ENCODE data around the gene SMAD2.

The SMAD2 gene

GRCh38 chr18:47946889-47947288, 16.4 kb upstream of the SMAD2 start:
- Mint-ChIP-seq H3K27me3 (peaks cover 10% of the 10 kb centered on the region), H3K4me1 (ENCODE audit: low read depth) (peaks cover 13% of the 10 kb centered on the region), H3K9me3 (peaks cover 7% of the 10 kb centered on the region), H3K4me3 (no peak overlapping the region), H3K36me3 (ENCODE audit: low read depth) (no peaks in the 10 kb centered on the region), H3K27ac (no peak overlapping the region)

GRCh38 chr18:47944972-47945852, 14.8 kb upstream of the SMAD2 start:
- Mint-ChIP-seq H3K4me1 (ENCODE audit: low read depth) (peaks cover 12% of the 10 kb centered on the region), H3K9me3 (peaks cover 7% of the 10 kb centered on the region), H3K4me3 (no peak overlapping the region), H3K36me3 (ENCODE audit: low read depth) (no peaks in the 10 kb centered on the region), H3K27me3 (peaks cover 10% of the 10 kb centered on the region), H3K27ac (no peak overlapping the region)

- Mint-ChIP-seq H3K36me3 (ENCODE audit: low read depth) (no peaks in the 10 kb centered on the region), H3K27ac (no peak overlapping the region), H3K4me1 (ENCODE audit: low read depth) (peaks cover 5% of the 10 kb centered on the region), H3K9me3 (no peaks in the 10 kb centered on the region), H3K27me3 (peaks cover under 1% of the 10 kb centered on the region), H3K4me3 (no peak overlapping the region)
These were observed 6.5 kb upstream of the SMAD2 start for GRCh38 chr18:47936952-47937351.

GRCh38 chr18:47935321-47936055, 5.0 kb upstream of the SMAD2 start:
- Mint-ChIP-seq H3K27ac (no peak overlapping the region), H3K36me3 (ENCODE audit: low read depth) (no peaks in the 10 kb centered on the region), H3K4me1 (ENCODE audit: low read depth) (peaks cover 11% of the 10 kb centered on the region), H3K27me3 (no peaks in the 10 kb centered on the region), H3K4me3 (no peak overlapping the region), H3K9me3 (no peaks in the 10 kb centered on the region)

GRCh38 chr18:47932603-47933002, 2.1 kb upstream of the SMAD2 start:
- no peak overlapping the region for H3K27ac Mint-ChIP-seq
- no peaks in the 10 kb centered on the region for H3K27me3 Mint-ChIP-seq
- H3K36me3 Mint-ChIP-seq (ENCODE audit: low read depth), result peaks cover 12% of the 10 kb centered on the region
- H3K9me3 Mint-ChIP-seq, result no peaks in the 10 kb centered on the region
- no peak overlapping the region for H3K4me3 Mint-ChIP-seq
- peaks cover 30% of the 10 kb centered on the region for H3K4me1 Mint-ChIP-seq (ENCODE audit: low read depth)

- no peaks in the 10 kb centered on the region for H3K9me3 Mint-ChIP-seq
- peak overlapping the region; percentile 80 for H3K4me3 Mint-ChIP-seq
- H3K27ac Mint-ChIP-seq, result peak overlapping the region; percentile 83
- peaks cover 12% of the 10 kb centered on the region for H3K36me3 Mint-ChIP-seq (ENCODE audit: low read depth)
- no peaks in the 10 kb centered on the region for H3K27me3 Mint-ChIP-seq
- peaks cover 34% of the 10 kb centered on the region for H3K4me1 Mint-ChIP-seq (ENCODE audit: low read depth)
These were observed 1.7 kb upstream of the SMAD2 start for GRCh38 chr18:47932190-47932589.

GRCh38 chr18:47931718-47932103, 1.3 kb upstream of the SMAD2 start:
- Mint-ChIP-seq H3K36me3 (ENCODE audit: low read depth) (peaks cover 12% of the 10 kb centered on the region), H3K4me1 (ENCODE audit: low read depth) (peaks cover 38% of the 10 kb centered on the region), H3K27ac (peak overlapping the region; percentile 83), H3K9me3 (no peaks in the 10 kb centered on the region), H3K27me3 (no peaks in the 10 kb centered on the region), H3K4me3 (peak overlapping the region; percentile 80)

GRCh38 chr18:47930931-47931717, 665 bp upstream of the SMAD2 start:
- Mint-ChIP-seq H3K4me3 (peak overlapping the region; percentile 80), H3K9me3 (no peaks in the 10 kb centered on the region), H3K36me3 (ENCODE audit: low read depth) (peaks cover 12% of the 10 kb centered on the region), H3K4me1 (ENCODE audit: low read depth) (peaks cover 44% of the 10 kb centered on the region), H3K27me3 (no peaks in the 10 kb centered on the region), H3K27ac (peak overlapping the region; percentile 83)

GRCh38 chr18:47929681-47930198, 719 bp downstream of the SMAD2 start:
- Mint-ChIP-seq H3K27ac (peak overlapping the region; percentile 92), H3K9me3 (no peaks in the 10 kb centered on the region), H3K4me1 (ENCODE audit: low read depth) (peaks cover 58% of the 10 kb centered on the region), H3K36me3 (ENCODE audit: low read depth) (peaks cover 12% of the 10 kb centered on the region), H3K27me3 (no peaks in the 10 kb centered on the region), H3K4me3 (peak overlapping the region; percentile 96)

- H3K36me3 Mint-ChIP-seq (ENCODE audit: low read depth), result peaks cover 12% of the 10 kb centered on the region
- H3K4me3 Mint-ChIP-seq, result peak overlapping the region; percentile 96
- H3K27me3 Mint-ChIP-seq, result no peaks in the 10 kb centered on the region
- peak overlapping the region; percentile 84 for H3K27ac Mint-ChIP-seq
- H3K9me3 Mint-ChIP-seq, result no peaks in the 10 kb centered on the region
- H3K4me1 Mint-ChIP-seq (ENCODE audit: low read depth), result peaks cover 68% of the 10 kb centered on the region
These were observed 2.0 kb downstream of the SMAD2 start for GRCh38 chr18:47928466-47928865.

- peaks cover 78% of the 10 kb centered on the region for H3K4me1 Mint-ChIP-seq (ENCODE audit: low read depth)
- H3K27ac Mint-ChIP-seq, result peak overlapping the region; percentile 71
These were observed 4.2 kb downstream of the SMAD2 start for GRCh38 chr18:47926101-47926850.

GRCh38 chr18:47919916-47920315, 10.5 kb downstream of the SMAD2 start:
- Mint-ChIP-seq H3K4me1 (ENCODE audit: low read depth) (peaks cover 95% of the 10 kb centered on the region), H3K27ac (no peak overlapping the region), H3K36me3 (ENCODE audit: low read depth) (peaks cover 40% of the 10 kb centered on the region), H3K27me3 (no peaks in the 10 kb centered on the region), H3K4me3 (no peak overlapping the region), H3K9me3 (no peaks in the 10 kb centered on the region)

More at GRCh38 chr18:47926101-47926850, 4.2 kb downstream of the SMAD2 start:
- Mint-ChIP-seq H3K27me3 (no peaks in the 10 kb centered on the region), H3K4me3 (peak overlapping the region; percentile 38), H3K36me3 (ENCODE audit: low read depth) (peaks cover 20% of the 10 kb centered on the region), H3K9me3 (no peaks in the 10 kb centered on the region)

GRCh38 chr18:47917923-47918610, 12.4 kb downstream of the SMAD2 start:
- Mint-ChIP-seq H3K27ac (peak overlapping the region; percentile 95), H3K36me3 (ENCODE audit: low read depth) (peaks cover 40% of the 10 kb centered on the region), H3K9me3 (no peaks in the 10 kb centered on the region), H3K4me3 (peak overlapping the region; percentile 69), H3K27me3 (no peaks in the 10 kb centered on the region), H3K4me1 (ENCODE audit: low read depth) (peaks cover 99% of the 10 kb centered on the region)
